ENCODE data around the gene CDH4. TPM values are rescaled to one million over a fixed set of nuclear protein-coding genes. Genes with fewer than 3 reads are reported as not detected.

Gene CDH4
- total and polyA plus RNA-seq, 7 donors, result under 0.01 to 0.06 TPM; not detected in 5

DNA sequence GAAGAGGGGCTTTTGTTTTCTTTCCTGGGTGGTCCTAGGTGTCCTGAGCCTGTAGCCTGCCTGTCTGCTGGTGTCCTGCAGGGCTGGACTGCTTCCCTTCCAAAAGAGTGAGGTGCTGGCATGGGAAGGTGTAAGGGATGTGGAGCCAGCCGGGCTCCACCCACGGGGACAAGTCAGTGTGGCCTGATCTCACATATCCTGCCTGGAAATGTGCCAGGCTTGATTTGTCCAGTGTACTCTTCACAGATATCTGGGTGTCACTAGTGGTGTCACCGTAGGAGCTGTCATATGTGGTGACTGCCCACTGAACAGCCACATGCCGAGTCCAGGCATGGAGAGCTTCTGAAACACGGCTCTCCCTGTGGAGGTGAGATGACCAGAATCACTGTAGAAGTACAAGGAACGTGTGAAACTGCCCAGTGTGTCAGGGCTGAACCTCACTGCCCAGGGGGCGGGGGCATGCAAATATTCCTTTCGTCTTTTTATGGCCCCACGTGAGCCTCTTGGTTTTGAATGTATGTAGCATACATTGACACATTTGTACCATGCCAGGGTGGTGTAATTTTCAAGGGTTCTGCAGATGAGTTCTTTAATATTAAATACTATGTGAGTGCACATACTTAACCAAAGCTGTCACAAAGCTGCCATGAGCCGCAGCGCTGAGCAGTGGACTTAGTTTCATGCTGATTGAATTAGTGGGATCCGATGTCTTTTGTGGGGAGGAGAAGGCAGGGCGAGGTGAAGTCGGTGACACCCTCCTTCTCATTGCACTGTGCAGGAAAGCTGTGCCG lies 55.8 kb downstream of the CDH4 start:
- 38 to 68% methylated on average over 15 of the region's 15 CpGs for whole genome bisulfite sequencing, 2 donors
- intact Hi-C loops (cut with DNase I), result no loop called here
- Histone ChIP-seq H3K9me3 (no peaks in the 10 kb centered on the region), H3K36me3 (no peaks in the 10 kb centered on the region), H3K27ac (no peak overlapping the region), H3K4me3 (no peak overlapping the region), H3K27me3 (no peaks in the 10 kb centered on the region), H3K4me1 (no peaks in the 10 kb centered on the region)
- no peak for DNase-seq
- TF ChIP-seq EP300 (IDR thresholded peaks at IDR 0.05) (no peak), POLR2AphosphoS5 (IDR thresholded peaks at IDR 0.05) (no peak), POLR2A (IDR thresholded peaks at IDR 0.05) (no peak)
- TF ChIP-seq, protein P1, sequence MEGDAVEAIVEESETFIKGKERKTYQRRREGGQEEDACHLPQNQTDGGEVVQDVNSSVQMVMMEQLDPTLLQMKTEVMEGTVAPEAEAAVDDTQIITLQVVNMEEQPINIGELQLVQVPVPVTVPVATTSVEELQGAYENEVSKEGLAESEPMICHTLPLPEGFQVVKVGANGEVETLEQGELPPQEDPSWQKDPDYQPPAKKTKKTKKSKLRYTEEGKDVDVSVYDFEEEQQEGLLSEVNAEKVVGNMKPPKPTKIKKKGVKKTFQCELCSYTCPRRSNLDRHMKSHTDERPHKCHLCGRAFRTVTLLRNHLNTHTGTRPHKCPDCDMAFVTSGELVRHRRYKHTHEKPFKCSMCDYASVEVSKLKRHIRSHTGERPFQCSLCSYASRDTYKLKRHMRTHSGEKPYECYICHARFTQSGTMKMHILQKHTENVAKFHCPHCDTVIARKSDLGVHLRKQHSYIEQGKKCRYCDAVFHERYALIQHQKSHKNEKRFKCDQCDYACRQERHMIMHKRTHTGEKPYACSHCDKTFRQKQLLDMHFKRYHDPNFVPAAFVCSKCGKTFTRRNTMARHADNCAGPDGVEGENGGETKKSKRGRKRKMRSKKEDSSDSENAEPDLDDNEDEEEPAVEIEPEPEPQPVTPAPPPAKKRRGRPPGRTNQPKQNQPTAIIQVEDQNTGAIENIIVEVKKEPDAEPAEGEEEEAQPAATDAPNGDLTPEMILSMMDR (IDR thresholded peaks at IDR 0.05), result no peak

DNA sequence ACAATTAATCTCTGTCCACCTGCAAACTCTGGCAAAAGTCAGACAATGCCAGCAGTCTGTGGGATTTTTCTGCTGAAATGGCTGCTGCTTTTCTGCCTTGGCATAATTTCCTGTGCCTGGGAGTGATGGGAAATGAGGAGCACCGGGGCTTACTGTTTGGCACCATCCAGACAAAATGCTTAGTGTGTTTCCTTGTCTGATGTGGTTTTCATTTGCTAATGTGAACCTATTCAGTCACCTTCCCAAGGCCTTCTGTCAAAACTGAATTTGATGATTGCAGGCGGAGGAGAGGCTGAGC lies 56.4 kb downstream of the CDH4 start:
- Histone ChIP-seq H3K27ac (no peak overlapping the region), H3K4me3 (no peak overlapping the region), H3K9me3 (no peaks in the 10 kb centered on the region), H3K36me3 (no peaks in the 10 kb centered on the region), H3K27me3 (no peaks in the 10 kb centered on the region), H3K4me1 (no peaks in the 10 kb centered on the region)
- WGBS, 2 donors, result 48 to 56% methylated on average over 2 of the region's 2 CpGs
- intact Hi-C loops (cut with DNase I), result no loop called here
- no peak for DNase-seq
- TF ChIP-seq, protein P1 (IDR thresholded peaks at IDR 0.05), result no peak
- TF ChIP-seq POLR2AphosphoS5 (IDR thresholded peaks at IDR 0.05) (no peak), POLR2A (IDR thresholded peaks at IDR 0.05) (no peak), EP300 (IDR thresholded peaks at IDR 0.05) (no peak)

DNA sequence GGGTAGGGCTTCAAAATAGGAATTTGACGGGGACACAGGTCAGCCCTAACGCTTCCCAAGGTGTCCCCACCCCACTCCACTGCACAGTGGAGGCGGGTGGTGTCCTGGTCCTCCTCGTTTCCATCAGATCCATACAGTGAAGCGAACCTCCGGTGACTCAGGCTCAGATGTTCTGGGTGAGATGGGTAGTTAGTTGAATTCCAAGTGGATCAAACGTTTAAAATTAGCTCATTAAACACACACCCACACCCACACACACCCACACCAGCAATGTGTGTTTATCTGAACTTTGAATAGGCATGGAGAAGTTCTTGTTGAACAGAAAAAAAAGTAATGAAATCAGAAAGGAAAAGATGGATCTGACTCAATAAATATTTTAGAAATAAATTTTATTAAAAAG lies 58.9 kb downstream of the CDH4 start:
- Histone ChIP-seq H3K27me3 (peaks cover 0 to 3% (median 0%) of the 10 kb centered on the region in 3 donors), H3K4me1 (no peaks in the 10 kb centered on the region), H3K9me3 (no peaks in the 10 kb centered on the region), H3K36me3 (no peaks in the 10 kb centered on the region), H3K27ac (no peak overlapping the region), H3K4me3 (no peak overlapping the region)
- intact Hi-C loops (cut with DNase I), result no loop called here
- WGBS, 2 donors, result 16 to 67% methylated on average over 7 of the region's 7 CpGs
- no peak for TF ChIP-seq POLR2A (IDR thresholded peaks at IDR 0.05)
- no peak for TF ChIP-seq EP300 (IDR thresholded peaks at IDR 0.05)
- TF ChIP-seq POLR2AphosphoS5 (IDR thresholded peaks at IDR 0.05), result no peak
- TF ChIP-seq, protein P1 (IDR thresholded peaks at IDR 0.05), result no peak
- DNase-seq, result no peak

DNA sequence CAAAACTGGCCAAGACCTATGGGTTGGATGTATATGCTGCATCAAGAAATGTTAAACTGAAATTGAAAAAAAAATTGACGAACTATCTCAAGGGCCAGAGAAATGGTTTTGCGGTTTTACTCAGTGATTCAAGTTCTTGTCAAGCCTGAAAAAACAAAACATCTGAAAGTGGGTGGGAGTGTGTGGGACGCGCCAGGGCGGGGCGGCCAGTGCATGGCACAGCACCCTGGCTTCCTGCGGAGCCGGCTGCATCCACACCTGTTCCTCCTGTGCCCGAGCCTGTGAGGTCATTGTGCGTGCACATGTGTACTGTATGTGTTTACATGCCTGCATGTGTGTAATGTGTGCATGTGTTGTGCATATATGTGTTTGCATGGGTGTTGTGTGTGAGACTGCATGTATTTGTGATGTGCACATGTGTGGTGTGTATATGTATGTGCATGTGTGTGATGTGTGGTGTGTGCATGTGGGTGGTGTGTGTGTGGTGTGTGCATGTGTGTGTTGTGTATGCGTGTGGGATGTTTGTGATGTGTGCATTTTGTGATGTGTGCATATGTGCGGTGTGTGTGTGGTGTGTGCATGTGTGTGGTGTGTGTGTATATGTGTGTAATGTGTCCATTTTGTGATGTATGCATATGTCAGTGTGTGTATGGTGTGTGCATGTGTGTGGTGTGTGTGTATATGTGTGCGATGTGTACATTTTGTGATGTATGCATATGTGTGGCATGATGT lies 59.8 kb downstream of the CDH4 start:
- no peak for DNase-seq
- Histone ChIP-seq H3K36me3 (no peaks in the 10 kb centered on the region), H3K4me3 (no peak overlapping the region), H3K9me3 (no peaks in the 10 kb centered on the region), H3K4me1 (no peaks in the 10 kb centered on the region), H3K27ac (no peak overlapping the region), H3K27me3 (peaks cover 0 to 7% (median 0%) of the 10 kb centered on the region in 3 donors)
- 42 to 81% methylated on average over 13 of the region's 13 CpGs for WGBS, 2 donors
- intact Hi-C loops (cut with DNase I), result no loop called here
- TF ChIP-seq POLR2A (IDR thresholded peaks at IDR 0.05), result no peak
- TF ChIP-seq EP300 (IDR thresholded peaks at IDR 0.05), result no peak
- TF ChIP-seq, protein P1 (IDR thresholded peaks at IDR 0.05), result no peak
- TF ChIP-seq POLR2AphosphoS5 (IDR thresholded peaks at IDR 0.05), result no peak

All from sigmoid colon (tissue), 7 donors.